OCI-LY7 (cell line): ENCODE results near the gene ECEL1. TPM values are rescaled to one million over a fixed set of nuclear protein-coding genes. Genes with fewer than 3 reads are reported as not detected.
"Not testable (repeated sequence)": the region's sequence is repeated elsewhere in the genome, so short reads cannot be mapped to it uniquely, and the experiment has no call there.

Experiments
- BruUV-seq: library from RNA; stranded (reverse); fragments of 400-500 nt; replicated peaks from 2 replicates; lab custom pipeline; 2021; lab: Mats Ljungman, UMichigan
- CTCF ChIA-PET: fragments of 300-600 bp; sonication (Branson Sonifier 250); formaldehyde crosslinking; loops from one replicate; lab custom pipeline; 2022; ENCODE audit warnings: antibody characterized with exemption; ENCODE audit not compliant: unreplicated experiment; lab: Charles Lee
- POLR2A ChIA-PET: fragments of 300-600 bp; sonication (Branson Sonifier 250); formaldehyde crosslinking; loops from one replicate; lab custom pipeline; 2022; ENCODE audit warnings: antibody characterized with exemption; lab: Charles Lee
- DNase-seq: peaks from one replicate; pipeline ENCODE4 v3.0.0-alpha.2; 2015; ENCODE audit warnings: low spot score
- H2AFZ ChIP-seq: fragments of 200-600 bp; sonication (generic), shearing (Covaris generic); 2 replicates; pipeline ENCODE4 v1.6.1; 2014; ENCODE audit warnings: mild to moderate bottlenecking, antibody characterized with exemption, low read length, moderate library complexity
- H3K27ac ChIP-seq: fragments of 200-600 bp; sonication (generic); 2 replicates; pipeline ENCODE4 v1.5.1; 2014; ENCODE audit warnings: mixed run types, low read depth, mild to moderate bottlenecking, moderate library complexity, low read length, inconsistent platforms; ENCODE audit not compliant: poor library complexity, severe bottlenecking
- H3K36me3 ChIP-seq: fragments of 200-600 bp; sonication (generic); 2 replicates; pipeline ENCODE4 v1.6.1; 2014; ENCODE audit warnings: mild to moderate bottlenecking, antibody characterized with exemption, low read length, moderate library complexity, mixed read lengths; ENCODE audit not compliant: insufficient read depth
- H3K4me1 ChIP-seq: fragments of 200-600 bp; sonication (generic); 2 replicates; pipeline ENCODE4 v1.5.1; 2014; ENCODE audit warnings: mild to moderate bottlenecking, low read length; ENCODE audit not compliant: insufficient read depth, poor library complexity, severe bottlenecking
- H3K4me2 ChIP-seq: fragments of 200-600 bp; sonication (generic); 2 replicates; pipeline ENCODE4 v1.6.1; 2014; ENCODE audit warnings: mild to moderate bottlenecking, low read length
- H3K4me3 ChIP-seq: fragments of 200-600 bp; sonication (generic); 2 replicates; pipeline ENCODE4 v1.5.1; 2014; ENCODE audit warnings: mild to moderate bottlenecking, low read depth, low read length; ENCODE audit not compliant: poor library complexity, severe bottlenecking
- H3K79me2 ChIP-seq: fragments of 200-600 bp; sonication (generic); 2 replicates; pipeline ENCODE4 v1.6.1; 2016; ENCODE audit warnings: low read depth, mild to moderate bottlenecking, low read length, moderate library complexity, mixed read lengths; ENCODE audit not compliant: insufficient read depth
- H3K9me2 ChIP-seq: fragments of 200-600 bp; sonication (generic); 2 replicates; pipeline ENCODE4 v1.6.1; 2016; ENCODE audit warnings: mild to moderate bottlenecking, low read length, mixed read lengths; ENCODE audit not compliant: insufficient read depth
- H3K9me3 ChIP-seq: fragments of 200-600 bp; sonication (generic); 2 replicates; pipeline ENCODE4 v1.6.1; 2014; ENCODE audit warnings: mild to moderate bottlenecking, mixed run types, low read length, mixed read lengths
- H4K20me1 ChIP-seq: fragments of 200-600 bp; sonication (generic); 2 replicates; pipeline ENCODE4 v1.6.1; 2014; ENCODE audit warnings: mild to moderate bottlenecking, antibody characterized with exemption, low read length, moderate library complexity, mixed read lengths; ENCODE audit not compliant: insufficient read depth
- CTCF ChIP-seq: fragments of 200-600 bp; sonication (generic); conservative IDR thresholded peaks from 2 replicates; pipeline ENCODE4 v1.5.1; 2014; ENCODE audit warnings: mild to moderate bottlenecking, antibody characterized with exemption, low read length, moderate library complexity, mixed read lengths
- EZH2phosphoT487 ChIP-seq: fragments of 200-600 bp; sonication (generic); IDR thresholded peaks from 2 replicates; pipeline ENCODE4 v1.6.1; 2018; ENCODE audit warnings: low read depth, borderline replicate concordance, mild to moderate bottlenecking, mixed run types, antibody characterized with exemption, low read length, moderate library complexity, mixed read lengths
- intact Hi-C: fragments of 100-400 bp; cut with micrococcal nuclease; formaldehyde crosslinking; loops from one replicate; pipeline ENCODE4 v1.10.0; 2022; ENCODE audit not compliant: unreplicated experiment
- total RNA-seq, 2 experiments: library from RNA; depleted of rRNA in 1 of 2; stranded (reverse); fragments of >200 nt in 1 of 2; shearing (Covaris generic) in 1 of 2; gene quantifications; 2 replicates each; pipeline ENCODE4 v1.2.3, GENCODE V29; 2014 to 2022

The ECEL1 gene
- total RNA-seq, 2 experiments from 2014 or later, result not detected

DNA sequence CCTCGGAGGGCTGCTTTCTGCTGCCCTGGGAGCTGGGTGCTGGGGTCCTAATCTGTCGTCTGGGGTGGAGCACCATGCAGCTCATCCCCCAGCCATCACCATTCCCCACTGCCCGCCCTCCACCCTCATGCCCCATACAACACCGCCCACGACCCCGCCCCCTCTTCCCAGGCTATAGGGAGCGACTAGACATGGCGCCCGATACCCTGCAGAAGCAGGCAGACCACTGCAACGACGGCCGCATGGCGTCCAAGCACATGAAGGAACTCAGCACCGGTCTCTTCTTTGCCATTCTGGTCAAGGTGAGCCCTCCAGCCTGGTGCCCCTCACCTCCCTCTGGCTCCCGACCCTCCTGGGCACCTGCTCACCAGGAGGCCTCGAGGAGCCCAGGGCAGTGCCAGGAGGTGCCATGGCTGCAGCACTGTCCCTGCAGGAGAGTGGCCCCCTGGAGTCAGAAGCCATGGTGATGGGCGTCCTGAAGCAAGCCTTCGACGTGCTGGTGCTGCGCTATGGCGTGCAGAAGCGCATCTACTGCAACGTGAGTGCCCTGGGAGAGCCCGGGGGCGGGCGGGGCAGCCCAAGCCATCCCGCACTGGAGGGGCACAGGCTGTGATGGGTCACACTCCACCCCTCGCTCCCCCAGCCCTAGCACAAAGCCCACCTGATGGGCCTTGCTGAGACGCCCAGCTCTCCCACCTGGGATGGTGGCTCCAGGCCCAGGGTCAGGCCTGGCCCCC, 42.3 kb downstream of the ECEL1 start:
- DNase-seq, H3K4me3 ChIP-seq, intact Hi-C loops, H2AFZ ChIP-seq, H3K4me1 ChIP-seq, H3K36me3 ChIP-seq, BruUV-seq, H3K4me2 ChIP-seq, H3K9me2 ChIP-seq, H3K79me2 ChIP-seq, H3K27ac ChIP-seq, H4K20me1 ChIP-seq, POLR2A ChIA-PET, H3K9me3 ChIP-seq, CTCF ChIA-PET: not testable (repeated sequence)

GRCh38 chr2:232444409-232445148, 43.1 kb downstream of the ECEL1 start:
- peak; percentile 78 for DNase-seq
- Histone ChIP-seq H3K4me2 (no peak overlapping the region), H3K9me2 (no peaks in the 10 kb centered on the region), H3K9me3 (no peaks in the 10 kb centered on the region), H3K36me3 (no peaks in the 10 kb centered on the region), H3K4me1 (peaks cover 4% of the 10 kb centered on the region), H3K4me3 (no peak overlapping the region), H3K27ac (no peak overlapping the region), H3K79me2 (no peaks in the 10 kb centered on the region), H4K20me1 (no peaks in the 10 kb centered on the region), H2AFZ (peak overlapping the region; percentile 72)
- intact Hi-C loops, result loop anchor here (1.0 kb wide), 1 partner anchor 78 kb away; no protein-coding TSS in a partner anchor
- no TSS peak for BruUV-seq
- ChIA-PET CTCF (interaction anchor here (0.8 kb wide), 1 partner anchor 71 kb away, joined by 3 read pairs; no protein-coding TSS in a partner anchor), POLR2A (no interaction called here)
- peak; percentile 80 for TF ChIP-seq CTCF
- no peak for TF ChIP-seq EZH2phosphoT487

DNA sequence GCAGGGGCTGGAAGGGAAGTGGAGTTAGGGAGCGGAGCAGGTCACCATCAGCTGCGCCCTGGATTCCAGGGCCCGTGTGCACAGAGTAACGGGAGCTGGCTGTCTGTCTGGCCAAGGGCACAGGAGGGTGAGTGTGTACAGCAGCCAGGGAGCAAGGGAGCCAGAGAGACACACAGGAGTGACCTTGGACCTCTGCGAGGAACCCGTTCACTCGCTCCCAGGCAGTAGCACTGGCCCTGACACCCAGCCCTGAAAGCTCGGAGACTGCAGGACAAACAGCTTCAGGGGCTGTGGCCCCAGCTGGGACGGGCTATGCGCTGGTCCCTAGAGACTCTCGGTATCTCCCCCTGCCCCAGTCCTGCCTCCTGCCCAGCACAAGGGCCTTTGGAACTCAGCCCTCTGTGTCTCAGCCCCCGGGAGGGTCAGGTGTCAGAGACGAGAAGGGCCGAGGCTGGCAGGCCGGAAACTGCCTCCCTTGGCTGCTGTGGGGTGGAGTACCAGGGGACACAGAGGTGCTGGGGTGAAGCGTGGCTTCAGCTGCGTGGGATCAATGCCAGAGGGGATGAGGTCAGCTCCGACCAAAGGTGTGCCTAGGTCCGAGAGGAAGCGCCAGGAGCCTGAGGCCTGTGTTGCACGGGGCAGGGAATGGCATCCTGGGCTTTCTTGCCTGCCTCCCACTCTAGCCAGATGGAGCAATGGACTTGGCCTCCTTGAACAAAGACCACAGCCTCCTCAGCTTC, 43.8 kb downstream of the ECEL1 start:
- H3K4me1 ChIP-seq, H3K79me2 ChIP-seq, H3K4me3 ChIP-seq, H4K20me1 ChIP-seq, DNase-seq, H3K36me3 ChIP-seq, H3K4me2 ChIP-seq, H3K9me3 ChIP-seq, H3K9me2 ChIP-seq, H3K27ac ChIP-seq, POLR2A ChIA-PET, BruUV-seq: not testable (repeated sequence)
- CTCF ChIA-PET, result interaction anchor here (0.6 to 0.8 kb wide), 2 partner anchors 71 to 72 kb away, joined by 3 read pairs; no protein-coding TSS in a partner anchor
- H2AFZ ChIP-seq, result peak overlapping the region; percentile 72
- intact Hi-C loops, result loop anchor here (1.0 kb wide), 1 partner anchor 78 kb away; no protein-coding TSS in a partner anchor

GRCh38 chr2:232443047-232443446, 44.6 kb downstream of the ECEL1 start:
- DNase-seq, H3K36me3 ChIP-seq, H2AFZ ChIP-seq, H3K9me3 ChIP-seq, H3K4me1 ChIP-seq, H3K79me2 ChIP-seq, POLR2A ChIA-PET, intact Hi-C loops, H3K4me2 ChIP-seq, H3K9me2 ChIP-seq, H3K27ac ChIP-seq, BruUV-seq, H4K20me1 ChIP-seq, CTCF ChIA-PET, H3K4me3 ChIP-seq: not testable (repeated sequence)

DNA sequence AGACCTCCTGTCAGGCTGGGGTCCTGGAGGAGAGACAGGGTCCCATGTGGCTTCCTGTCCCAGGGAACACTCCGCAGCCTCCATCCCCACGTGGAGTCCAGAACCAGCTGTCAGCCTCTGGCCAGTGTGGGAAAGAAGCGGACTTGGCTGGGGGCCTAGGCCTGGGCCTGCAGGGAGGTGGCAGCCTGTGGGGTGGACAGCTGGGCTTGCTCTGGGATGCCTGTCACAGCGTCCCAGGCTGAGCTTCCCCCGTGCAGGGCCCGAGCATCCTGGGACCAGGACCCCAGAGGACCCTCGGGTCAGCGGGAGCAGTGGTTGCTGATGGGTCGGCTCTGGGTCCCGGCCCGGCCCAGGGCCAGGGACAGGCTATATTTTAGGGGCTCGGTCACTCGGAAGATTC, 45.2 kb downstream of the ECEL1 start:
- H2AFZ ChIP-seq, H3K4me1 ChIP-seq, H3K4me2 ChIP-seq, DNase-seq, H3K4me3 ChIP-seq, H3K79me2 ChIP-seq, H3K36me3 ChIP-seq, H3K27ac ChIP-seq, POLR2A ChIA-PET, CTCF ChIA-PET, H4K20me1 ChIP-seq, intact Hi-C loops, BruUV-seq, H3K9me2 ChIP-seq, H3K9me3 ChIP-seq: not testable (repeated sequence)
